Sigmoid colon (tissue), 7 donors: Measurements from ENCODE around the gene GUK1. TPM values are rescaled to one million over a fixed set of nuclear protein-coding genes. Genes with fewer than 3 reads are reported as not detected.
A peak's percentile ranks its signal among the peaks of the same experiment; 100 is the strongest.

Source experiments
- DNase-seq: peaks from one replicate; pipeline ENCODE4 v3.0.0-alpha.2; 2019
- H3K27ac ChIP-seq, 4 donors: fragments of 200-600 bp; sonication (generic); one replicate each; pipeline ENCODE4 v1.5.1; 2016 to 2019; ENCODE audit warnings: mild to moderate bottlenecking in 1 of 4
- H3K27me3 ChIP-seq, 3 donors: fragments of 200-600 bp; sonication (generic); one replicate each; pipeline ENCODE4 v1.5.1; 2019; ENCODE audit warnings: mild to moderate bottlenecking in 1 of 3
- H3K36me3 ChIP-seq, 4 donors: fragments of 200-600 bp; sonication (generic); one replicate each; pipeline ENCODE4 v1.5.1; 2016 to 2019
- H3K4me1 ChIP-seq, 4 donors: fragments of 200-600 bp; sonication (generic); one replicate each; pipeline ENCODE4 v1.5.1; 2017 to 2019
- H3K4me3 ChIP-seq, 4 donors: fragments of 200-600 bp; sonication (generic); one replicate each; pipeline ENCODE4 v1.5.1; 2017 to 2019; ENCODE audit warnings: mild to moderate bottlenecking in 2 of 4, moderate library complexity in 1 of 4
- H3K9me3 ChIP-seq, 4 donors: fragments of 200-600 bp in 3 of 4; sonication (generic) in 3 of 4; one replicate each; pipeline versions ENCODE4 v1.5.1 to v1.6.1; 2013 to 2019
- EP300 ChIP-seq, 4 donors: sonication (generic); formaldehyde crosslinking; IDR thresholded peaks; one replicate each; pipeline ENCODE4 v1.6.1; 2017; ENCODE audit warnings: antibody characterized with exemption in 4 of 4
- POLR2A ChIP-seq, 2 donors: fragments of 450-650 bp; IDR thresholded peaks; one replicate each; pipeline ENCODE4 v1.6.1; 2016; ENCODE audit warnings: antibody characterized with exemption in 2 of 2, mild to moderate bottlenecking in 2 of 2, moderate library complexity in 2 of 2
- POLR2AphosphoS5 ChIP-seq, 4 donors: sonication (generic); formaldehyde crosslinking; IDR thresholded peaks; one replicate each; pipeline ENCODE4 v1.6.1; 2017; ENCODE audit warnings: antibody characterized with exemption in 4 of 4
- WGBS, 2 donors: extraction: QIAGEN DNeasy Blood & Tissue Kit; methylation state at CpG; one replicate each; pipeline ENCODE4 v1.1.7; 2013; 5-methylcytosine and 5-hydroxymethylcytosine counted together
- intact Hi-C: fragments of 100-400 bp; cut with DNase I; formaldehyde crosslinking; loops from one replicate; pipeline ENCODE4 v1.15.1; 2023
- polyA plus RNA-seq, 3 donors: library from polyadenylated mRNA; stranded (reverse); fragments of 200-250 nt; gene quantifications; one replicate each; pipeline ENCODE4 v1.2.3, GENCODE V29; 2013
- total RNA-seq, 4 donors: library from RNA; depleted of rRNA; stranded (reverse); fragments of >200 nt; gene quantifications; one replicate each; pipeline ENCODE4 v1.1.0, GENCODE V29; 2016
- TF ChIP-seq, protein P1 (sequence below), 4 experiments: fragments of 450-650 bp in 3 of 4; fragments of 200-600 bp in 1 of 4; IDR thresholded peaks; one replicate each; pipeline ENCODE4 v1.5.1; 2016 to 2019; ENCODE audit warnings: antibody characterized with exemption in 4 of 4, mild to moderate bottlenecking in 3 of 4, moderate library complexity in 2 of 4
- donor health status: healthy with polysubstance abuse.
- donor health status: Bipolar disorder and iron deficiency.
- donor health status: healthy.

The GUK1 gene
- total and polyA plus RNA-seq, 7 donors = 225 to 668 (median 366) TPM

DNA sequence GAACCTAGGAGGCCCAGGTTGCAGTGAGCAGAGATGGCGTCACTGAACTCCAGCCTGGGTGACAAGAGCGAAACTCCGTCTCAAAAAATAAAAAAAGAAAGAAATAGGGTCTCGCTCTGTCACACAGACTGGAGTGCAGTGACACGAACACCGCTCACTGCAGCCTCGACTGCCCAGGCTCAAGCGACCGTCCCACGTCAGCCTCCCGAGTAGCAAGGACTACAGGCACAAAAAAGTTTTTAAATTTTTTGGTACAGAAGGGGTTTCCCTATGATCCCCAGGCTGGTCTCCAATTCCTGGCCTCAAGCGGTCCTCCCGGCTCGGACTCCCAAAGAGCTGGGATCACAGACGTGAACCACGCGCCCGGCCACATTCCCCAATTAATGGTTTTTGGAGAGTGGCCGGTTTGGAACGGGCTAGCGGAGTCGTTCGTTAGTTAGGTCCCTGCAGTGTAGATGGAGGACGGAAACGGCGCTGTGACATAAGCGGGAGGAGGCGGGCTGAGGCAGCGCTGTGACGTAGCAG lies 611 bp upstream of the GUK1 start:
- 20 to 25% methylated on average over 30 of the region's 30 CpGs for WGBS, 2 donors
- no peak for DNase-seq
- TF ChIP-seq POLR2AphosphoS5 (IDR thresholded peaks at IDR 0.05) = peak in 1 of 4 donors; percentile 77
- no peak for TF ChIP-seq EP300 (IDR thresholded peaks at IDR 0.05)
- TF ChIP-seq, protein P1, sequence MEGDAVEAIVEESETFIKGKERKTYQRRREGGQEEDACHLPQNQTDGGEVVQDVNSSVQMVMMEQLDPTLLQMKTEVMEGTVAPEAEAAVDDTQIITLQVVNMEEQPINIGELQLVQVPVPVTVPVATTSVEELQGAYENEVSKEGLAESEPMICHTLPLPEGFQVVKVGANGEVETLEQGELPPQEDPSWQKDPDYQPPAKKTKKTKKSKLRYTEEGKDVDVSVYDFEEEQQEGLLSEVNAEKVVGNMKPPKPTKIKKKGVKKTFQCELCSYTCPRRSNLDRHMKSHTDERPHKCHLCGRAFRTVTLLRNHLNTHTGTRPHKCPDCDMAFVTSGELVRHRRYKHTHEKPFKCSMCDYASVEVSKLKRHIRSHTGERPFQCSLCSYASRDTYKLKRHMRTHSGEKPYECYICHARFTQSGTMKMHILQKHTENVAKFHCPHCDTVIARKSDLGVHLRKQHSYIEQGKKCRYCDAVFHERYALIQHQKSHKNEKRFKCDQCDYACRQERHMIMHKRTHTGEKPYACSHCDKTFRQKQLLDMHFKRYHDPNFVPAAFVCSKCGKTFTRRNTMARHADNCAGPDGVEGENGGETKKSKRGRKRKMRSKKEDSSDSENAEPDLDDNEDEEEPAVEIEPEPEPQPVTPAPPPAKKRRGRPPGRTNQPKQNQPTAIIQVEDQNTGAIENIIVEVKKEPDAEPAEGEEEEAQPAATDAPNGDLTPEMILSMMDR (IDR thresholded peaks at IDR 0.05) = no peak
- TF ChIP-seq POLR2A (IDR thresholded peaks at IDR 0.05) = peak in 1 of 2 donors; percentile 18
- Histone ChIP-seq H3K4me1 (peaks cover 0 to 39% (median 36%) of the 10 kb centered on the region in 4 donors), H3K4me3 (peak overlapping the region; percentile 70 to 96 (median 88)), H3K27ac (peak overlapping the region; percentile 93 to 99 (median 96)), H3K27me3 (no peaks in the 10 kb centered on the region), H3K9me3 (no peaks in the 10 kb centered on the region), H3K36me3 (no peaks in the 10 kb centered on the region)
- intact Hi-C loops = loop anchor here (2.0 to 10.0 kb wide), 6 partner anchors 31 to 345 kb away; partner anchors contain the start of genes MRPL55, RNF187 and TRIM11

- peaks cover 0 to 39% (median 38%) of the 10 kb centered on the region in 4 donors for H3K4me1 ChIP-seq
- TF ChIP-seq EP300 (IDR thresholded peaks at IDR 0.05) = no peak
- TF ChIP-seq POLR2A (IDR thresholded peaks at IDR 0.05) = no peak
- no peak for TF ChIP-seq POLR2AphosphoS5 (IDR thresholded peaks at IDR 0.05)
- TF ChIP-seq, protein P1 (IDR thresholded peaks at IDR 0.05) = no peak
- peak overlapping the region; percentile 93 to 99 (median 96) for H3K27ac ChIP-seq
- 1 to 5% methylated on average over 25 of the region's 25 CpGs for WGBS, 2 donors
- H3K36me3 ChIP-seq = peaks cover 0 to 7% (median 1%) of the 10 kb centered on the region in 4 donors
- H3K9me3 ChIP-seq = no peaks in the 10 kb centered on the region
- H3K4me3 ChIP-seq = peak overlapping the region; percentile 70 to 96 (median 88)
- H3K27me3 ChIP-seq = no peaks in the 10 kb centered on the region
- no peak for DNase-seq
- intact Hi-C loops = loop anchor here (1.0 kb wide), 1 partner anchor 25 kb away; the partner anchor contains the start of gene IBA57
Measured at GRCh38 chr1:228140724-228141225, 696 bp downstream of the GUK1 start.

- Histone ChIP-seq H3K4me3 (peak overlapping the region; percentile 70 to 96 (median 88)), H3K36me3 (peaks cover 0 to 14% (median 3%) of the 10 kb centered on the region in 4 donors), H3K4me1 (peaks cover 0 to 39% (median 38%) of the 10 kb centered on the region in 4 donors), H3K9me3 (no peaks in the 10 kb centered on the region), H3K27me3 (no peaks in the 10 kb centered on the region), H3K27ac (peak overlapping the region; percentile 93 to 99 (median 96))
- no peak for TF ChIP-seq EP300 (IDR thresholded peaks at IDR 0.05)
- TF ChIP-seq POLR2AphosphoS5 (IDR thresholded peaks at IDR 0.05) = no peak
- TF ChIP-seq, protein P1 (IDR thresholded peaks at IDR 0.05) = no peak
- DNase-seq = peak; percentile 77
- WGBS, 2 donors = 18 to 41% methylated on average over 27 of the region's 27 CpGs
- intact Hi-C loops = loop anchor here (1.0 kb wide), 1 partner anchor 24 kb away; the partner anchor contains the start of gene IBA57
Measured at GRCh38 chr1:228141226-228142044, 1.4 kb downstream of the GUK1 start.

- Histone ChIP-seq H3K36me3 (peaks cover 0 to 20% (median 7%) of the 10 kb centered on the region in 4 donors), H3K4me3 (no peak overlapping the region), H3K4me1 (peaks cover 0 to 39% (median 38%) of the 10 kb centered on the region in 4 donors), H3K27me3 (no peaks in the 10 kb centered on the region), H3K9me3 (no peaks in the 10 kb centered on the region), H3K27ac (peak overlapping the region; percentile 93 to 99 (median 96))
- 70 to 74% methylated on average over 16 of the region's 16 CpGs for WGBS, 2 donors
- peak; percentile 61 for DNase-seq
- TF ChIP-seq POLR2AphosphoS5 (IDR thresholded peaks at IDR 0.05) = no peak
- no peak for TF ChIP-seq EP300 (IDR thresholded peaks at IDR 0.05)
- TF ChIP-seq POLR2A (IDR thresholded peaks at IDR 0.05) = no peak
- TF ChIP-seq, protein P1 (IDR thresholded peaks at IDR 0.05) = no peak
- intact Hi-C loops = no loop called here
Measured at GRCh38 chr1:228142155-228142691, 2.1 kb downstream of the GUK1 start.
